Fibroblast of lung (primary cell): ENCODE data around the gene NRP1. TPM values are rescaled to one million over a fixed set of nuclear protein-coding genes. Genes with fewer than 3 reads are reported as not detected.

Source experiments
- DNase-seq, 2 donors: peaks; one replicate each; pipeline versions ENCODE4 v3.0.0 to v3.0.0-alpha.2; 2010; ENCODE audit warnings: low read depth in 2 of 2
- H2AFZ ChIP-seq: 2 replicates; pipeline ENCODE4 v1.5.1; 2012; ENCODE audit warnings: low read length, control low read depth, inconsistent platforms
- H3K27ac ChIP-seq: 2 replicates; pipeline ENCODE4 v1.5.1; 2011; ENCODE audit warnings: low read length, control low read depth; ENCODE audit not compliant: insufficient read depth
- H3K27me3 ChIP-seq: 2 replicates; pipeline ENCODE4 v1.5.1; 2011; ENCODE audit warnings: mild to moderate bottlenecking, low read length; ENCODE audit not compliant: control insufficient read depth, insufficient read depth
- H3K36me3 ChIP-seq: 2 replicates; pipeline ENCODE4 v1.5.1; 2011; ENCODE audit warnings: low read length; ENCODE audit not compliant: control insufficient read depth, insufficient read depth
- H3K4me1 ChIP-seq: 2 replicates; pipeline ENCODE4 v1.5.1; 2011; ENCODE audit warnings: low read length; ENCODE audit not compliant: control insufficient read depth, insufficient read depth; ENCODE audit errors: extremely low read depth
- H3K4me2 ChIP-seq: 2 replicates; pipeline ENCODE4 v1.5.1; 2011; ENCODE audit warnings: low read length, control low read depth; ENCODE audit not compliant: insufficient read depth; ENCODE audit errors: extremely low read depth
- H3K4me3 ChIP-seq, 4 experiments: fragments of 200-600 bp in 1 of 4; sonication (generic) in 1 of 4; replicated peaks in 1 of 4; 2 replicates each; pipeline ENCODE4 v1.5.1; 2011 to 2016; ENCODE audit warnings: low read length in 4 of 4, low read depth in 3 of 4, mild to moderate bottlenecking in 3 of 4, control low read depth in 2 of 4, inconsistent platforms in 1 of 4, mixed read lengths in 1 of 4; ENCODE audit not compliant: insufficient read depth in 1 of 4; ENCODE audit errors: control extremely low read depth in 1 of 4
- H3K79me2 ChIP-seq: 2 replicates; pipeline ENCODE4 v1.5.1; 2012; ENCODE audit warnings: mild to moderate bottlenecking, low read length, inconsistent platforms; ENCODE audit not compliant: control insufficient read depth, insufficient read depth
- H3K9ac ChIP-seq: 2 replicates; pipeline ENCODE4 v1.5.1; 2011; ENCODE audit warnings: mild to moderate bottlenecking, low read length, control low read depth; ENCODE audit not compliant: insufficient read depth
- H3K9me3 ChIP-seq: 2 replicates; pipeline ENCODE4 v1.5.1; 2012; ENCODE audit warnings: low read depth, low read length; ENCODE audit not compliant: control insufficient read depth, insufficient read depth
- H4K20me1 ChIP-seq: 2 replicates; pipeline ENCODE4 v1.5.1; 2011; ENCODE audit warnings: low read length; ENCODE audit not compliant: control insufficient read depth, insufficient read depth; ENCODE audit errors: extremely low read depth
- EZH2 ChIP-seq: IDR thresholded peaks from 2 replicates; pipeline ENCODE4 v1.5.1; 2012; ENCODE audit warnings: low read length, control low read depth, mild to moderate bottlenecking; ENCODE audit errors: missing control alignments
- polyA plus RNA-seq, 2 donors: library from polyadenylated mRNA; depleted of rRNA in 1 of 2; stranded (reverse) in 1 of 2; unstranded in 1 of 2; fragments of >200 nt; gene quantifications; 2 replicates each; pipeline ENCODE4 v1.2.1, GENCODE V29; 2011 to 2012; ENCODE audit warnings: missing spikeins in 1 of 2
- total RNA-seq: library from RNA; depleted of rRNA; stranded (reverse); fragments of >200 nt; gene quantifications from 2 replicates; pipeline ENCODE4 v1.2.1, GENCODE V29; 2014
- TF ChIP-seq, protein P1 (sequence below), 2 donors: IDR thresholded peaks in 1 of 2; conservative IDR thresholded peaks in 1 of 2; 1 replicate in 1 of 2; 2 replicates in 1 of 2; pipeline ENCODE4 v1.5.1; 2011 to 2012; ENCODE audit warnings: low read length in 2 of 2, control low read depth in 1 of 2, inconsistent platforms in 1 of 2, low read depth in 1 of 2, mild to moderate bottlenecking in 1 of 2

NRP1 gene
- total and polyA plus RNA-seq, 2 donors (not counting 1 experiment from before 2014, with no cell fraction given): 187 to 373 TPM

DNA sequence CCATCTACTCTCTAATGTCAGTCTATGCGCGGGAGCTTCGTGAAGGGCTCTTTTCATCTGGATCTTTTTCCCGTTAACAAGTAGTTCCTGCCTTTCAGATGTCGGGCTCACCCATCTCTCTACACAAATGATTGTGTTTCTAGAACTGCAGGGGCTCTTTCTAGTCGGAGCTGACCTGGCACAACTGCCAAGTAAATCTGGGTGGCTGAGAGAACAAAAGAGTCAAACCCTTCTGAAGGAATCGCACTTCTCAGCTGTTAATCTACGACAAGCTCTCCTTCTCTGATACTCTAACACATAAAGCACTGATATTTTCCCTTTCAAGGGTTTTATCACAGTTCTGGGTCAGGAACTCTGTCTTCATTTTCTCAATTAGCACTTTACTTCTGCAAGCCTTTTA lies 144.7 kb downstream of the NRP1 start:
- Histone ChIP-seq H3K4me1 (peaks cover 9% of the 10 kb centered on the region), H3K9ac (no peak overlapping the region), H3K4me2 (no peak overlapping the region), H3K36me3 (peaks cover 26% of the 10 kb centered on the region), H2AFZ (no peak overlapping the region), H3K27ac (no peak overlapping the region), H4K20me1 (no peaks in the 10 kb centered on the region), H3K9me3 (no peaks in the 10 kb centered on the region), H3K27me3 (no peaks in the 10 kb centered on the region), H3K4me3 (no peak overlapping the region), H3K79me2 (no peaks in the 10 kb centered on the region)
- no peak for DNase-seq
- TF ChIP-seq EZH2: no peak
- TF ChIP-seq, protein P1, sequence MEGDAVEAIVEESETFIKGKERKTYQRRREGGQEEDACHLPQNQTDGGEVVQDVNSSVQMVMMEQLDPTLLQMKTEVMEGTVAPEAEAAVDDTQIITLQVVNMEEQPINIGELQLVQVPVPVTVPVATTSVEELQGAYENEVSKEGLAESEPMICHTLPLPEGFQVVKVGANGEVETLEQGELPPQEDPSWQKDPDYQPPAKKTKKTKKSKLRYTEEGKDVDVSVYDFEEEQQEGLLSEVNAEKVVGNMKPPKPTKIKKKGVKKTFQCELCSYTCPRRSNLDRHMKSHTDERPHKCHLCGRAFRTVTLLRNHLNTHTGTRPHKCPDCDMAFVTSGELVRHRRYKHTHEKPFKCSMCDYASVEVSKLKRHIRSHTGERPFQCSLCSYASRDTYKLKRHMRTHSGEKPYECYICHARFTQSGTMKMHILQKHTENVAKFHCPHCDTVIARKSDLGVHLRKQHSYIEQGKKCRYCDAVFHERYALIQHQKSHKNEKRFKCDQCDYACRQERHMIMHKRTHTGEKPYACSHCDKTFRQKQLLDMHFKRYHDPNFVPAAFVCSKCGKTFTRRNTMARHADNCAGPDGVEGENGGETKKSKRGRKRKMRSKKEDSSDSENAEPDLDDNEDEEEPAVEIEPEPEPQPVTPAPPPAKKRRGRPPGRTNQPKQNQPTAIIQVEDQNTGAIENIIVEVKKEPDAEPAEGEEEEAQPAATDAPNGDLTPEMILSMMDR (conservative IDR thresholded peaks at IDR 0.05 in 1 of 2, IDR thresholded peaks at IDR 0.05 in 1 of 2; ENCODE audit: low read depth in 1 of 2, low read length in 2 of 2): no peak

DNA sequence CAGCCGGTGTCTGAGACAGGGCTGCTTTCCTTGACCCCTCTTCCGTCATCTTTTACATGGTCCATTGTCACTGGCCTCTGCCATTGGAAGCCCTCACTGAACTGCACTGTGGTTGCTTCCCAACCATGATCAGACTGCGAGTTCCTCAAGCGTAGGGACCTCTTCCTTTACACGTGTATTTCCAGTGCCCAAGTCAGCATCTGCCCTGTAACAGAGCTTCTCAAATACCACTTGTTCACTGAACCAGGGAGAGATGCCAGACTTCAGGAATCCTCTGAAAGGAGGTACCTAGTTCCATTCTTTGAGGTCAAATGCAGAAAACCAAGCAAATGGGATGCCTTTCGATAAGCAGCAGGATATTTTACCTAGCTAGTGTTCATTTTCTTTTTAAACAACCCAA lies 145.1 kb downstream of the NRP1 start:
- Histone ChIP-seq H3K79me2 (no peaks in the 10 kb centered on the region), H3K27ac (no peak overlapping the region), H3K4me3 (no peak overlapping the region), H3K9ac (no peak overlapping the region), H3K4me1 (peaks cover 5% of the 10 kb centered on the region), H3K9me3 (no peaks in the 10 kb centered on the region), H3K36me3 (peaks cover 27% of the 10 kb centered on the region), H3K27me3 (no peaks in the 10 kb centered on the region), H4K20me1 (no peaks in the 10 kb centered on the region), H2AFZ (no peak overlapping the region), H3K4me2 (no peak overlapping the region)
- no peak for DNase-seq
- TF ChIP-seq, protein P1 (conservative IDR thresholded peaks at IDR 0.05 in 1 of 2, IDR thresholded peaks at IDR 0.05 in 1 of 2; ENCODE audit: low read depth in 1 of 2, low read length in 2 of 2): no peak
- TF ChIP-seq EZH2: no peak

DNA sequence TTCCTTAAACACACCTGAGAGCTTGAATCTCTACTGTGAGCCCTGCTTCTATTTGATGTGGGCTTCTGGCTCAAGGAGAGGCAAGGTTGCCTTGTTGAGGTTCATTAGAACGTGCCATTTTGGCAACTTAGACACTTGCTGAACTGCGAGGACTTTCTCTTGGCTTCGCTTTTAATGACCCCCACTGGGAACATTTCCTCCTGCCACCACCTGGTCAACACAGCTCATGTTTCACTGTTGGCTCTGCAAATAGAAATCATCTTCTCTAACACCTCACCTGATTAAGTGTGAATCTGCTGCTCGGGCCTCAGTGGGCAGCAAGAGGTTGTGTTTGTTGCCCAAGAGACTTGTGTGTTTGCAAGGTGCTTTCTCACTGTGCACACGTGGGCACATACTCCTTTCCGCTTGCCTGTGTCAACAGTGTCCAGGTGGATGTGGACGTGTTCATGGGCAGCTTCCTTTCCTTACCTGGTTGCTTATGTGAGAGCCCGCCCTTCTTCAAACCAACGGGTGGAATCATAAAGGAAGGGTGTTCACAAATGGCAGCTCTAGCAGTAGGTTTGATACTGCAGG lies 147.0 kb downstream of the NRP1 start:
- no peak overlapping the region for H3K27ac ChIP-seq
- no peak overlapping the region for H3K9ac ChIP-seq
- no peak for DNase-seq
- H3K79me2 ChIP-seq: no peaks in the 10 kb centered on the region
- peaks cover 30% of the 10 kb centered on the region for H3K36me3 ChIP-seq
- H4K20me1 ChIP-seq: no peaks in the 10 kb centered on the region
- H3K27me3 ChIP-seq: no peaks in the 10 kb centered on the region
- H3K4me1 ChIP-seq: no peaks in the 10 kb centered on the region
- no peak overlapping the region for H3K4me2 ChIP-seq
- no peak overlapping the region for H3K4me3 ChIP-seq
- no peak for TF ChIP-seq EZH2
- TF ChIP-seq, protein P1 (conservative IDR thresholded peaks at IDR 0.05 in 1 of 2, IDR thresholded peaks at IDR 0.05 in 1 of 2; ENCODE audit: low read depth in 1 of 2, low read length in 2 of 2): no peak
- H3K9me3 ChIP-seq: no peaks in the 10 kb centered on the region
- H2AFZ ChIP-seq: no peak overlapping the region
